Iris pigment epithelial cell (primary cell): ENCODE measurements around the gene NAV2.

Source experiments
- DNase-seq: peaks from one replicate; pipeline ENCODE4 v3.0.0-alpha.2; 2011; ENCODE audit warnings: low read depth

Gene NAV2

GRCh38 chr11:19774817-19775580 lies 62.4 kb downstream of the NAV2 start:
- no peak for DNase-seq

GRCh38 chr11:19775622-19776021 lies 63.0 kb downstream of the NAV2 start:
- DNase-seq: no peak

GRCh38 chr11:19777039-19777376 lies 64.4 kb downstream of the NAV2 start:
- no peak for DNase-seq

- DNase-seq: peak; percentile 78
Measured at GRCh38 chr11:19777377-19778102, 64.9 kb downstream of the NAV2 start.

- DNase-seq: no peak
Measured at GRCh38 chr11:19779740-19780139, 67.1 kb downstream of the NAV2 start.

- DNase-seq: no peak
Measured at GRCh38 chr11:19781351-19781750, 68.7 kb downstream of the NAV2 start.

GRCh38 chr11:19785265-19785664 lies 72.6 kb downstream of the NAV2 start:
- no peak for DNase-seq

GRCh38 chr11:19786644-19787043 lies 74.0 kb downstream of the NAV2 start:
- no peak for DNase-seq

- no peak for DNase-seq
Measured at GRCh38 chr11:19788435-19788834, 75.8 kb downstream of the NAV2 start.

GRCh38 chr11:19789245-19789644 lies 76.6 kb downstream of the NAV2 start:
- no peak for DNase-seq

- DNase-seq: peak; percentile 25
Measured at GRCh38 chr11:19789835-19790710, 77.4 kb downstream of the NAV2 start.

GRCh38 chr11:19790831-19791552 lies 78.4 kb downstream of the NAV2 start:
- no peak for DNase-seq

- peak; percentile 13 for DNase-seq
Measured at GRCh38 chr11:19792510-19792909, 79.9 kb downstream of the NAV2 start.

- no peak for DNase-seq
Measured at GRCh38 chr11:19793326-19793725, 80.7 kb downstream of the NAV2 start.

GRCh38 chr11:19794161-19794560 lies 81.5 kb downstream of the NAV2 start:
- no peak for DNase-seq

GRCh38 chr11:19795082-19795481 lies 82.4 kb downstream of the NAV2 start:
- peak; percentile 11 for DNase-seq

GRCh38 chr11:19800162-19800561 lies 87.5 kb downstream of the NAV2 start:
- peak; percentile 28 for DNase-seq

- DNase-seq: peak; percentile 14
Measured at GRCh38 chr11:19800714-19801519, 88.3 kb downstream of the NAV2 start.

GRCh38 chr11:19802773-19803293 lies 90.2 kb downstream of the NAV2 start:
- no peak for DNase-seq

- no peak for DNase-seq
Measured at GRCh38 chr11:19803506-19803998, 90.9 kb downstream of the NAV2 start.

- no peak for DNase-seq
Measured at GRCh38 chr11:19805376-19805775, 92.7 kb downstream of the NAV2 start.
